ENCODE results near the gene CANX. TPM values are rescaled to one million over a fixed set of nuclear protein-coding genes. Genes with fewer than 3 reads are reported as not detected.

Gene CANX
- total RNA-seq, 1 experiment from 2014 or later: 538 TPM

GRCh38 chr5:179780362-179780761 is 81.6 kb downstream of the CANX start:
- Mint-ChIP-seq H3K4me1 (no peaks in the 10 kb centered on the region), H3K9me3 (no peaks in the 10 kb centered on the region), H3K4me3 (no peak overlapping the region), H3K27ac (no peak overlapping the region), H3K27me3 (ENCODE audit: low read depth) (peaks cover 6% of the 10 kb centered on the region), H3K36me3 (ENCODE audit: insufficient read depth in 1 of 3, low read depth in 3 of 3) (peaks cover 24 to 45% (median 30%) of the 10 kb centered on the region in 3 experiments)
- Histone ChIP-seq H3K23me2 (ENCODE audit: insufficient read length, low read depth, low read length, poor library complexity, severe bottlenecking) (no peaks in the 10 kb centered on the region), H3K14ac (ENCODE audit: insufficient read depth, low read length) (no peak overlapping the region), H2AFZ (ENCODE audit: low read length) (no peak overlapping the region), H4K20me1 (ENCODE audit: control insufficient read depth, insufficient read depth, insufficient read length) (no peaks in the 10 kb centered on the region), H3K79me2 (ENCODE audit: insufficient read depth, low read length) (no peaks in the 10 kb centered on the region), H3K4me1 (ENCODE audit: insufficient read depth, low read length) (no peaks in the 10 kb centered on the region), H3K23ac (ENCODE audit: insufficient read length, low read depth, low read length) (no peak overlapping the region), H2BK5ac (ENCODE audit: insufficient read length, low read length) (no peak overlapping the region), H3K4me2 (ENCODE audit: insufficient read depth, insufficient read length, low read length) (no peak overlapping the region), H2BK20ac (ENCODE audit: low read depth, low read length, poor library complexity, severe bottlenecking) (no peak overlapping the region), H3K9me3 (ENCODE audit: control insufficient read depth, low read depth, low read length) (no peaks in the 10 kb centered on the region), H3K79me1 (ENCODE audit: insufficient read depth, low read depth, low read length, poor library complexity, severe bottlenecking) (no peaks in the 10 kb centered on the region), H2AK5ac (ENCODE audit: insufficient read length, low read length) (no peak overlapping the region), H2BK12ac (ENCODE audit: insufficient read length, low read depth, low read length) (no peak overlapping the region), H2BK15ac (ENCODE audit: low read depth, low read length) (no peak overlapping the region), H3T11ph (ENCODE audit: low read length) (no peak overlapping the region), H3K4ac (ENCODE audit: low read depth, low read length) (no peak overlapping the region), H3K18ac (ENCODE audit: insufficient read length, low read depth, low read length) (no peak overlapping the region), H3K27ac (ENCODE audit: insufficient read length, low read depth, low read length) (no peak overlapping the region), H3K56ac (ENCODE audit: insufficient read length, low read depth, low read length) (no peak overlapping the region), H4K5ac (ENCODE audit: insufficient read length, low read depth, low read length) (no peak overlapping the region), H4K91ac (ENCODE audit: insufficient read length, low read depth, low read length) (no peak overlapping the region), H3K27me3 (ENCODE audit: insufficient read depth, low read length) (no peaks in the 10 kb centered on the region), H3K9ac (ENCODE audit: extremely low read depth, insufficient read length, low read length) (no peak overlapping the region), H4K8ac (replicated peaks; ENCODE audit: insufficient read length, low read depth, low read length) (no peak overlapping the region), H2BK120ac (ENCODE audit: low read depth, low read length, poor library complexity, severe bottlenecking) (no peak overlapping the region)
- WGBS (ENCODE audit: extremely low coverage, insufficient read length, low lambda C conversion rate): no CpG with 5 or more reads among the region's 7 CpGs
- DNase-seq: no peak
- TF ChIP-seq CTCF (conservative IDR thresholded peaks at IDR 0.05): no peak

Other genes with a start within 250 kb of the CANX start
- 45.7 and 47.8 TPM in 2 replicates for gene RUFY1, start 148.4 kb upstream of the CANX start, total RNA-seq (2021)
- gene HNRNPH1, start 75.3 kb upstream of the CANX start, total RNA-seq (2021): 1,042 and 1,066 TPM in 2 replicates
- gene CBY3, start 17.9 kb upstream of the CANX start, total RNA-seq (2021): 0.50 and 1.6 TPM in 2 replicates
- gene MAML1, start 33.9 kb downstream of the CANX start, total RNA-seq (2021): 50.8 and 51.1 TPM in 2 replicates
- gene LTC4S, start 95.0 kb downstream of the CANX start, total RNA-seq (2021): 3.7 and 4.5 TPM in 2 replicates
- 140 and 147 TPM in 2 replicates for gene MGAT4B, start 107.9 kb downstream of the CANX start, total RNA-seq (2021)
- gene SQSTM1, start 121.9 kb downstream of the CANX start, total RNA-seq (2021): 144 and 147 TPM in 2 replicates
- gene MRNIP, start 159.8 kb downstream of the CANX start, total RNA-seq (2021): 30.4 and 31.1 TPM in 2 replicates
- gene TBC1D9B, start 208.9 kb downstream of the CANX start, total RNA-seq (2021): 57.0 and 62.1 TPM in 2 replicates